ENCODE data around the gene CCDC134.

DNA sequence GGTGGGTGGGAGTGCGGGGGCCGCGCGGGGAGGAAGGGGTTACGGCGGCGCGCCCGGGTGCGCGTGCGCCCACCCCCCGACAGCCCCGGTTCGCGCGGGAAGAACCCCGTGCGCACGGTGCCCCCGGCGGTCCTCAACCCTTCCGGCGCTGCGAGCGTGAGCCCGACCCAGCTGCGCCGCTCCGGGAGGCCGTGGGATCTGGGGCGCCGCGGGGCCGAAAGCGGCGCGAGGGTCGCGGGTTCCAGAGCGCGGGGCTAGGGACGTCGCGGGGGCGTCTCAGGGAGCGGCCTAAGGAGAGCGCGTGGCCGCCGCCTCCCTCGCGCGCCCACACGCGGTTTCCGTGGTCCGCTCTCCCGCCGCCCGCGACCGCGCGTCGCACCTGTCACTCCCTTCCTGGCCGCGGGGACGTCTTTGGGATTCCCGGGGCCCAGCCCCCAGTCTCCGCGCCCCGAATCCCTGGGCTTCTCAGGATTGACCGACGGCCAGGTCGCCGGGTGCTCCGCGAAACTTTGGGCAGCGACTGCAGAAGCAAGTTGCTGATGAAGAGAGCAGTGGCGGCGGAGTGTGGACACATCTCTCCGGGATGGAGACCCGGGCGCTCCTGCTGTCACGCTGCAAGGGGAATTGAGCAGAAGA, 33.0 kb downstream of the CCDC134 start:
- TF ChIP-seq, protein P1, sequence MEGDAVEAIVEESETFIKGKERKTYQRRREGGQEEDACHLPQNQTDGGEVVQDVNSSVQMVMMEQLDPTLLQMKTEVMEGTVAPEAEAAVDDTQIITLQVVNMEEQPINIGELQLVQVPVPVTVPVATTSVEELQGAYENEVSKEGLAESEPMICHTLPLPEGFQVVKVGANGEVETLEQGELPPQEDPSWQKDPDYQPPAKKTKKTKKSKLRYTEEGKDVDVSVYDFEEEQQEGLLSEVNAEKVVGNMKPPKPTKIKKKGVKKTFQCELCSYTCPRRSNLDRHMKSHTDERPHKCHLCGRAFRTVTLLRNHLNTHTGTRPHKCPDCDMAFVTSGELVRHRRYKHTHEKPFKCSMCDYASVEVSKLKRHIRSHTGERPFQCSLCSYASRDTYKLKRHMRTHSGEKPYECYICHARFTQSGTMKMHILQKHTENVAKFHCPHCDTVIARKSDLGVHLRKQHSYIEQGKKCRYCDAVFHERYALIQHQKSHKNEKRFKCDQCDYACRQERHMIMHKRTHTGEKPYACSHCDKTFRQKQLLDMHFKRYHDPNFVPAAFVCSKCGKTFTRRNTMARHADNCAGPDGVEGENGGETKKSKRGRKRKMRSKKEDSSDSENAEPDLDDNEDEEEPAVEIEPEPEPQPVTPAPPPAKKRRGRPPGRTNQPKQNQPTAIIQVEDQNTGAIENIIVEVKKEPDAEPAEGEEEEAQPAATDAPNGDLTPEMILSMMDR (optimal IDR thresholded peaks at IDR 0.05 in 1 of 3, IDR thresholded peaks at IDR 0.05 in 1 of 3, conservative IDR thresholded peaks at IDR 0.05 in 1 of 3; ENCODE audit: extremely low read depth in 1 of 3, insufficient read depth in 2 of 3, low read length in 3 of 3) = no peak
- no peak for TF ChIP-seq EZH2 (IDR thresholded peaks at IDR 0.05; ENCODE audit: low read length)

Measured in keratinocyte (primary cell).